Eye (tissue), 1 donor: ENCODE results near the gene POLK.

Experiments
- DNase-seq: peaks from one replicate; pipeline ENCODE4 v3.0.0-alpha.2; 2015

Gene POLK

GRCh38 chr5:75611311-75612225 lies 99.9 kb downstream of the POLK start, which contains the start of gene ANKDD1B:
TSS of gene ANKDD1B (plus strand) at chr5:75611453. CDS start at chr5:75611635, 182 bp downstream.
- peak; percentile 68 for DNase-seq

- no peak for DNase-seq
Measured at GRCh38 chr5:75612226-75612569, 100.5 kb downstream of the POLK start.

DNA sequence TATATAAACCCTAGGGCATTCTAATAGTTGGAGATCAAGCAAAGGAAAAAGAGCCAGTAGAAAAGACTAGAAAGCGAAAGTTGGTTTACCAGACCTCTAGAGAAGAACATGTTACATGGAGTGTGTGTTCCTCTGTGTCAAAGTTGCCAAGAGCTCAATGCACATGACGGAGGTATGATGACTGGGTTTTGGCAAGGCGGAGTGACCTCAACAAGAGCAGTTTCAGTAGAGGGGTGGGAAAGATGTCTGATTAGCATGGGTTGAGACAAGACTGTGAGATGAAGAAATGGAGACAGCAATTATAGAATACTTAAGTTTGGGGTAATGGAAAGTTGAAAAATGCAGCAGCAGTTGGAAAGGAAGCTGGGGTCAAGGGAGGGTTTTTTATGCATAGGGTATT lies 101.2 kb downstream of the POLK start:
- DNase-seq, result no peak

DNA sequence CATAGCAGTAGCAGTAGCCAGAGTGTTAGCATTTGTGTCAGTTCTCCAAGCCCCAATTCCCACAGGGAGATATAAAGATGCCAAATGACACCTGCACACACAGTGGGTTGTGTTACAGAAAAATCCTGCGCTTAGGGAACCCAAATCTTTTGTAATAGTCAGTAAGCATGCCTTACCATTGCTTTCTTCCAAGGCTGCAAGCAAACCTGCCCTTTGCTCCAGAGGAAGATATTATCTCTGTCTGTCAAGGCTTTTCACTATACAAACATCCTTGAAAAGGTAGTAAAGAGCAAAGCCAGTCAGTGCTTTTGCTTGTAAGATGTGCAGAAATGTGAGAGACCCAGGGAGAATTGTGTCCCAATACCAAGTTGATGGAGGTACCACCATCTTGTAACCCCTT lies 102.5 kb downstream of the POLK start:
- DNase-seq, result no peak

- DNase-seq, result peak; percentile 15
Measured at GRCh38 chr5:75616371-75616881, 104.7 kb downstream of the POLK start.

- DNase-seq, result peak; percentile 16
Measured at GRCh38 chr5:75616971-75617621, 105.4 kb downstream of the POLK start.

DNA sequence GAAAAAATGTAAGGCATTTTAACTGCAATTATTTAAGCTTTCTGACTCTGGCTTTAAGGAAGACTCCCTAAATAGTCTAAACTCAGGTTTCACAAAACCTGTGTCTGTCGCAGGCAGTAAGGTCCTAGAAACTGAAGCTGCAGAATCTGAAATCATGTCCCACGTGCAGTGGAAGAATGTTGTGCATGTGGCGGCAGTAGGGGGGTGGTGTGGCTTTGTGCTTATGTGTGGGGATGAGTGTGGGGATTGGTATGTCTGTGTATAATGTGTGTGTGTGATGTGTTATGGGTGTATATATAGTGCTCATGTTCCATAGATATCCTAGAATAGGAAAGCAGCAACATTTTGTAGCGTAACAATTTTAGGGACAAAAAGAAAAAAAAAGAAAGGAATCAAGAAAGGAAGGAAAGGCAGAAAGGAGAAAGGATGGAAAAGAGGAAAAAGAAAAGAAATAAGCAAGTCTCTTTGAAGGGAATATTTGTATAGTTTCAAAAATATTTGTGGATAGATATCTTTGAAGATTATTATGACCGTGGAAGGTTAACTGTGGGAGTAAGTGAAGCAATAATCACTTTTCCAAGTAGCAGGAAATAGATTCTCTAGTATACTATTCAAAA lies 106.2 kb downstream of the POLK start:
- no peak for DNase-seq

DNA sequence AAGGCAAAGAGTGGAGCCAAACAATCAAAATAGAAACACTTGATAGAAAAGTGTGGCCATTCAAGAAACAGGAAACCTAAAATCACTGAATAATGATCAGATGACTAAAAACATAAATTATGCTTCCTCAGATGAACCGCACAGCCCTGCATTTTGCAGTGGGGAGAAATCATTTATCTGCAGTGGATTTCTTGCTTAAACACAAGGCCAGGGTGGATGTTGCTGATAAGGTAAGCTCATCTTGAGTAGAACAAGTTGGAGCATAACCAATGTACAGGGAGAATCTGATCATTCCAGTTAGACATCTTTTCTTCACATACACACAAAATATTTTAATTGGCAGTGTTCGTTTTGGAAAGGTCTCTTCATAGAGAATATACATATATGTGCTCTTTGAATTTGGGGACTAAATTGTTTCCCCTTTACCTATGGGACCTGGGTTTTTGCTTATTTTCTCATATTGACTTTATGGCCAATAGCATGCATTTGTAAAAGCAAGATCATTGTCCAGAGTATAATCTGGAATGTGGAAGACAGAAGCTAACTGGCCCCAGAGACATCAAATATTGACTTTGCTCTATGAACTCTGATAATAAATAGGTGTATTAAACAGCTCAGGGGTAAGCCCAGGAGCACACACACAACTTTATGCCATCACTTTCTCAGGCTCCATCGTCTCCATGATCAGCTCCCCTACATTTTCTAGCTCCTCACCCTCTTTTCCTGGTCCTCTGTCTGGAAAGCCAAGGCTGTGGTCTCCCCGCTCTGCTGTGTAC lies 108.7 kb downstream of the POLK start:
- peak; percentile 8 for DNase-seq

DNA sequence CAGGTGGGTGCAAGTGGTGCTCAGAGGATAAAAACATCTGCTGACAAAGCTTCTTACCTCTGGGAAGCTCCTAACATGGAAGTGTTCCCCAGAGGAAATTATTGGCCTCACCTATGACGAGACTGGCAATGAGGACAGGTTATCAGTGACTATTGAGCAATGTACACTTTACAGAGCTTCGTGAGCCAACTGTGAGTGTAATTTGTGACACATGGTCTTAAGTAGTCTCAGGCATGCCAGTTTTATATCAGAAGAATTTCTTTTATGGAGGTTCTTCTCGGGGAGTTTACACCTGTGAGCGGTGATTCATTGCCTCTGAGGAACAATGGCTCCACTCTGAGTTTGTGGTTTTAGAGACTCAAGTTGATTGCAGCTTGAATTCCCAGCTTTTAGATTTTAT lies 110.9 kb downstream of the POLK start:
- DNase-seq, result no peak

DNA sequence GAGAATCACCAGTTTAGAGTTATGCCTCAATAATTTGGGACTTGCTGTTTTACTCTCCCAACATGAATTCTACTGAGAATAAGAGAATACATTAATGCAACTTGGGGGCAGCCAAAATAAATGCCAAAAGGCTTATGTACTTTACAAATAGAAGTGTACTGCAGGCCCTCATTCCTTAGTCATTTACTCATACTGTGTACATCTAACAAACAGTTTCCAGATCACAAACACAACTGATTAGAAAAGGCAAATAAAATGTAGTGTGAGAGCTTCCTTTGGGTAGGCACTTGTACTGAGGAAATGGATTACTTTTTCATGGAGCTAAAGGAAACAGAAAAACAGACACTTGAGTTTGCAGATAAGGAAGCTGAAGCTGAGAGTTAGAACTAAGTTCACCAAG lies 112.2 kb downstream of the POLK start:
- no peak for DNase-seq

DNA sequence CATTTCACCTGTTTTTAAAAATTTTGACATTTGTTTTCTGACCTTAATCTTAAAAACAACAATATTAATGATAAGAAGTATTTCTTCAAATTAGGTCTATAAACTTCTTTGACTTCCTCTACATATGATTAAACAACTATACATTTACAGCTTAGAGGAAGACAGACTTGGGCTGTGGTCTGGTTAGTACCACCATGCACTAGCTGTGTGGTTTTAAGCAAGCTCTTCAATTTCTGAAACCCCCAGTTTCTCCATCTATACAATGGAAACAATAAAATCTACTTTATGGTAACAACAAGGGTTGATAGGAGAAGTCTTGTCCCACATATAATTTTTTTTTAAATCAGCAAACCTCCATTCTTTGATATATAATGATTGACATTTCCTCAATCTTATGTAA lies 115.3 kb downstream of the POLK start:
- DNase-seq, result no peak

DNA sequence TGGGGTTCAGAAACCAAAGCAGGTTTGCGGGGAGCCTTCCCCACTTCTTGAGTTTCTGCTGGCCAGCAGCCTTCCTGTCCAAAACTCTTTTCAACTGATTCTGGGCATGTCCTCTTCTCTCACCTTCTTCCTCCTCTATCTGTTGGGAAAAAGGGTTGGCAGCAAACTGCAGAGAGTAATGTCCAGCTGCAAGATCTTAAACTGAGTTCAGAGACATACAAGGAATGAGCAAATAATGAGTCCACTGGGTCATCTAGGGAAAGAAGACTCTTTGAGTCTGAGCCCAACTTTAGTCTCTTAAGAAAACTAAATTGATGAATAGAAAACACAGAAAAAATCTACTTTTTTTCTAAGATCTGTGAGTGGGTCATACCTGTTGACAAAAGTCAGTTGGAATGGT lies 116.1 kb downstream of the POLK start:
- DNase-seq, result no peak

DNA sequence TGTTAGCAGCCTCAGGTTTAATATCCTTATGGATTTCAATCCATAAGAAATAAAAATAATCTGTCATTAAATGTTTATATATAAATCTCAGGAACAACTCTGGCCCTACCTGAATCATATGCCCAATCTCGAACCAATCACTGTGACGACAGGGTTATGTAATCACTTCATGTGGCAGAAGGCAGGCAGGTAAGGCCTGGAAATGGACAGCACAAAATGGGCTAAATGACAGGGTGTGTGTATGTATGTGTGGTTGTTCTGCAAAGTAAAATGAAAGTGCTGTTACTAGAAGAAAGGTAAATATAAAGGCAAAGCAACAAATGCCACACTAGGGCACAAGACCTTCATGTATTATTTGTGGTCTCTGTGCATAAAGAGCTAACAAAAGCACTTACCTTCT lies 119.2 kb downstream of the POLK start:
- no peak for DNase-seq

GRCh38 chr5:75632321-75632720 lies 120.6 kb downstream of the POLK start:
- DNase-seq, result no peak

DNA sequence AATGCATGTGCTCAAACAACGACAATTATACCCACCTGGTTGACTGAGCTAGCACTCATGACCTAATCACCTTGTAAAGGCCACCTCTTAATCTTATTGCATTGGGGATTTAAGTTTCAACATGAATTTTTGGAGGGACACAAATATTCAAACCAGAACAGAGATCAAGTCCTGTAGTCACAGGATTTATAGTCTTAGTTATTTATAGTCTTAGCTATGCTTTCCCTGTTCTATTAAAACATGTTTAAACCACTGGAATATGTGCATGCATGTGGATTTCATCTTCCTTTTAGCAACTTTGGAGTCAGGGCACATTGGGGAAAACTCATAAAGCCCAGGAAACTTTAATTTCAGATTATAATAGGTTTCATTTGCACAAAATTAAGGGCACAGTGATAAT lies 126.3 kb downstream of the POLK start:
- no peak for DNase-seq

- no peak for DNase-seq
Measured at GRCh38 chr5:75639535-75640311, 128.0 kb downstream of the POLK start.

GRCh38 chr5:75640395-75640794 lies 128.7 kb downstream of the POLK start:
- no peak for DNase-seq

DNA sequence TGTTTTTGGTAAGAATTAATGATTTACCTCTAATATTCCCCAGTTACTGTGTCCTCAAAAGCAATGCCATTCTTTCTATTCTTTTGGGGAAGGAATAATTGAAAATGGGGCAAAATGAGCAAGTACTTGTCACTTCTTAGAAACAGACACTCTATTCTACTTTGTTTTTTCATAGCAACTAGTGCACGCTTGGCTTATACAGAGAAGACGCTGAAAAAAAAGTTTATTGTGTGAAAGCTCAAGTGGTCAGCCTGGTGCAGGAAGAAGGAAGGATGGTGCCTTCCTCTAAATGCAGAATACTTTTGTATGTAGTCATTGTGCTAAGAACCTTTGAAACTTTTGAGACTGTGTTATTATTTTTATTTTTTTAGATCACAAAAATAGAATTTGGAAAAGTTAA lies 129.1 kb downstream of the POLK start:
- no peak for DNase-seq

DNA sequence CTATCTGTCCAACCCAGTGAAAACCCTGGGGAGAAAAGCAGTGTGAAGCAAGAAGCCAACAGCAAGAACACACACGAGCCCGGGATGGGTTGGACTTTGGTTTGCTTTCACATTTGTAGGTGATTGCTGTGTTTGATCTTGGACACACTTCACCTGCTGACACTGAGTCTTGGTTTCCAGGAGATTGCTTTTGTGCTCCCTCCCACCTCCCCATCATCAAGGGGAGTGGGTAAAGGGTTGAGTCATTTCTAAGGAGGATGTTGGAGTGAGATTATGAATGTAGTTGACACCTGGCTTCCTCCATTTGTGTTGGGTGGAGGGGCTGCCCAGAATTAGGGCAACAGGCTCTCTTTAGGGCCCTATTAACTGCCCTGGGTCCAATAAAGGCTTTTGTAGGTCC lies 137.0 kb downstream of the POLK start:
- no peak for DNase-seq
